Femur (tissue), 1 donor: ENCODE results near the gene LDB2.
"Not testable (repeated sequence)": the region's sequence is repeated elsewhere in the genome, so short reads cannot be mapped to it uniquely, and the experiment has no call there.

Experiments used
- DNase-seq: peaks from one replicate; pipeline ENCODE4 v3.0.0-alpha.2; 2017

LDB2 gene

GRCh38 chr4:16582526-16582925 lies 315.9 kb downstream of the LDB2 start:
- no peak for DNase-seq

DNA sequence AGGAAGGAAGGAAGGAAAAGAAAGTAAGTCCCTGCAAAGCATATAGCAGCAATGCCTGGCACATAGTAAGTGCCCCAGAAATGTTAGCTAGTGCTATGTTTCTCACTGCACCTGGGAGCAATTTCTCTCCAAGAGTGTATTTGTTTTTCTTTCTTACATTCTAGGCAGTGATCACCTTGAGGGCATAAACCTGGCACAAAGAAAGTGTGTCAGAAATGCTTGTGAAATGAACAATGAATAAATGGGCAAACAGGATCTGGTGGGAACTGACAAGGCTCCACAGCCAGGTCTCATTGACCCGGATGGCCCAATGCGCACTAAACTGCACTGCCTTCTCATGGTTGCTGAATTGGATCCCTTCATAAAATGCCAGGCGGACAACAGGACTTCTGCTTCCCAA lies 316.4 kb downstream of the LDB2 start:
- no peak for DNase-seq

GRCh38 chr4:16581117-16581516 lies 317.3 kb downstream of the LDB2 start:
- no peak for DNase-seq

GRCh38 chr4:16580514-16580913 lies 317.9 kb downstream of the LDB2 start:
- no peak for DNase-seq

DNA sequence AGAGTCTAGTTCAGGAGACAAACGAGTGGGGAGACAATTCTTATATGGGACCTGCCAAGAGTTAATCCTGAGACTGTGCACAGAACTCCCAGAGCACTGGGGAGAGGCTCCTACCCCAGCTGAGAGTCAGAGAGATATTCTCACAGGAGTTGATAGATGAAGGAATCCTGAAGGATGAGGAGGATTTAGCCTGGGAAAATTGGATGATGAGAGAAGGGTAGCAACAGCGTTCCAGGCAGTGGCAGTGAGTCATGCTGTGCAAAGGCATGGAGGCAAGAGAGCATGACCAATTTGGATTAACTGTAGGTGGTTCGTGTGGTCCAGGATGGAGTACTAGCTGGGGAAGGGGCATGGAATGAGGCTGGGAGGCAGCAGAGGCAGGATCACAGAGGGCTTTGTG lies 318.6 kb downstream of the LDB2 start:
- no peak for DNase-seq

- no peak for DNase-seq
Observed at GRCh38 chr4:16577177-16577576, 321.3 kb downstream of the LDB2 start.

DNA sequence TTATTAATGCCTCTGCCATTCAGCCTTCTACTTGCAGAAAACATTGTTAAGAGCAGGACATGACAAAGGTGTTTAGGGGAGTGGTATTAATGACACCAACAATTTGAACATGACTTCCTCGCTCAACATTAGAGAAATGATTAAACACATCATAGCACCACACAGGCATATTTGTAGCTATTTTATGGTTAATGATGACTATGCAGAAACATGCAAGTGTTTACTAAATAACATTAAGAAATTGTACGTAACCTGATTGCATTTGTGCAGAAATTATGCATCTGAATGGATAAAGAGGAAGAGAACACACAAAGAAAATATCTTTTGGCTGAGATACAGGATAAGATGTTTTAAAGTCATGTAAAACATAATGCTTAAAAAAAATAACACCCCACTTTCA lies 323.5 kb downstream of the LDB2 start:
- no peak for DNase-seq

GRCh38 chr4:16573739-16574138 lies 324.7 kb downstream of the LDB2 start:
- DNase-seq = peak; percentile 63

GRCh38 chr4:16573206-16573605 lies 325.2 kb downstream of the LDB2 start:
- no peak for DNase-seq

- no peak for DNase-seq
Observed at GRCh38 chr4:16572631-16573030, 325.8 kb downstream of the LDB2 start.

- DNase-seq = no peak
Observed at GRCh38 chr4:16572161-16572560, 326.3 kb downstream of the LDB2 start.

DNA sequence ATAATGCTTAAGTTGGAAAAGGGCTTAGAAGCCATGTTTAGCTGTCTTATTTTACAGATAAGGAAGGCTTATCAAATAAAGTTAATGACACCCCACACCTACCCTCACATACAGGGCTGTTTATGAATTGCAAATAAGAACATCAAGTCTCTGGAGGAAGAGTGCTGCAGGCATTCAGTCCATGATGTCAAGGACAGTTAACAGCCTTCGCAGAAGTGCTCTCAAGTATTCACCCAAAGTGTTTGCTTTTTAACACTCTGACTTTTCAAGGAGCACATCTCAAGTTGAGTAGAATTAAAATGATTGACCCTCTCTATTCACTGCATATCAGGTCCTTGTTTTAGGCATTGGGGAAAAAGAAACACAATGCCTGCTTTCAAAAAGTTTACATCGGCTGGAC lies 328.7 kb downstream of the LDB2 start:
- DNase-seq = no peak

DNA sequence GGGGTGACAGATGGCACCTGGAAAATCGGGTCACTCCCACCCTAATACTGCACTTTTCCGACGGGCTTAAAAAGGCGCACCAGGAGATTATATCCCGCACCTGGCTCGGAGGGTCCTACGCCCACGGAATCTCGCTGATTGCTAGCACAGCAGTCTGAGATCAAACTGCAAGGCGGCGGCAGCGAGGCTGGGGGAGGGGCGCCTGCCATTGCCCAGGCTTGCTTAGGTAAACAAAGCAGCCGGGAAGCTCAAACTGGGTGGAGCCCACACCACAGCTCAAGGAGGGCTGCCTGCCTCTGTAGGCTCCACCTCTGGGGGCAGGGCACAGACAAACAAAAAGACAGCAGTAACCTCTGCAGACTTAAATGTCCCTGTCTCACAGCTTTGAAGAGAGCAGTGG lies 341.1 kb downstream of the LDB2 start:
- not testable (repeated sequence) for DNase-seq

GRCh38 chr4:16555156-16555555 lies 343.3 kb downstream of the LDB2 start:
- DNase-seq = no peak

GRCh38 chr4:16550531-16550930 lies 347.9 kb downstream of the LDB2 start:
- no peak for DNase-seq

DNA sequence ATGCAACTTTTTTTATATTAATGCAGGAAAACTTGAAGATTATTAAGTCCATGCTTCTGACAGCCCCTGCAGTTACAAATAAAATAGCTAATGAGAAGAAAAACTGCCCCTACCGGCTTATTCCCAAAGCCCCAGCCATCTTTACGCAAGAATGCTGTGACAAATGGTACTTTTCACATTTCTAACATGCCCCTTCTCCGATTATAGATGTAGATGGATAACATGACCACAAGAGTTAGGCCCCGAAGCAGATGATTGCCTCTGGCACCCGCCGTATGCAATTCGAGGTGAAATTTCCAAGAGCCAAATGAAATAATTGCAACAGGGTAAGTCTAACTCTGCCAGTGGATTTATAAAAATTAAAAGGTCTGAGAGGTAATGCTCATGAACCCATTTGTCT lies 352.8 kb downstream of the LDB2 start:
- no peak for DNase-seq

DNA sequence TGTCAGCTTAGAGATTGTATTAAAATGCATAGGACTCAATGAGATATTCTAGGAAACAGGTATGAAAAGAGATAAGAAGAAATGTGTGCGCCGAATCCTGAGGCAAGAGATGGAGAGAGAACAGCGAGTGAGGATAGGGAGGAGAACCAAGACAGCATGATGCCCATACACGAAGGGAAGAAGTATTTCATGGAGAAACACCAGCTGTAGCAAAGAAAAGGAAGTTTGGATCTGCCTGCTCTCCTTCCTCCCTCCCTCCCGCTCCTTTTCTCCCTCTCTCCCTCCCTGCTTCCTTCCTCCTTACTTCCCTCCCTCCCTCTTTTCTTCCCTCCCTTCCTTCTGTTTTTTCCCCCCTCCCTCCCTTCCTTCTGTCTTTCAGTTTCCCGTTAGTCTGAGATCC lies 353.6 kb downstream of the LDB2 start:
- no peak for DNase-seq

GRCh38 chr4:16544251-16544721 lies 354.2 kb downstream of the LDB2 start:
- DNase-seq = no peak

DNA sequence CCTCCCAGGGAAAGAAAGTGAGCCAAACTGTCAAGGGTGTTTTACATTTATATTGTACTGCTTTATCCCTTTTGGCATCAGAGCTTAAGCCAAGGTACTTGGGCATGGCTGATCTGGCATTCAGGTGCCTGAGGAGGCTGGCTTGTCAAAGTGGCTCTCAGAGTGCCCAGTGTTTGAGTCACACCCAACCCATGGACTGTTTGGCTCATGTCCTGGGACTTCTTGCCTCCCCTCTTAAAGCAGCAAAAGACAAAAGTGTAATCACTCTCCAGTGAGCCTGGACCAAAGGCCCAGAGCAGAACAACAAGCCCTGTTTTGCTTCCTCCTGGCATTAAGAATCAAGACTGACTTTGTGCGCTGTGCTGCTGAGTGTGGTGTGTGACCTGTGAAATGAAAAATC lies 360.5 kb downstream of the LDB2 start:
- DNase-seq = no peak

- no peak for DNase-seq
Observed at GRCh38 chr4:16532240-16532970, 366.0 kb downstream of the LDB2 start.

- DNase-seq = no peak
Observed at GRCh38 chr4:16530688-16531635, 367.5 kb downstream of the LDB2 start.

DNA sequence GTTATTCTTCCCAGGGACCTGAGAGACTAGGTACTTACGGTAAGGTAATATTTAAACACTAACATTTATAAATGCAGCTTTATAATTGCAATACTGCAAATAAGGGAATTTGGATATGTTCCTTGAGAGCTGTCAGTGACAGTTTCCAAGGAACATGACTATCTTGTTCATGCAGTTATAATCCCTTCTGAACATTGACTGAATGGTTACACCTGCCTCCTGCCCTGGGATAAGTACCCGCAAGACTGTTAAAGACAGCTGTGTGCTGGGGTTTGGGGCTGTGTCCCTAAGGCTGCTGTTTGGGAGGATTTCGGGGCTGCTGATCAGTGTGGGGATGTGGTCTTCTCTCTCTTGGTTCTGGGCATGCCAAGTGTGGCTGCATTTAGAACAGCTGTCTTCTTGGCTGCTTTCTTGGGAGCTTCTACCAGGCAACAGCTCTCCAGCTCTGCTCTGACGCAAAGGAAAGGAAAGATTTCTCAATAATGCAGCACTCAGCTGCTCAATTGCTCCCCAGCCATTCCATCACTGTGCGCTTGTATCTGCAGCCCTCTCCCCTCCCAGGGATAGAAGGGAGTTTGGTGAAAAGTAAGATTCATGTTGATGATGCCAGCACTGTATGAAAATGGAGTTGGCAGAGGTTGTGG lies 373.4 kb downstream of the LDB2 start:
- peak; percentile 47 for DNase-seq

GRCh38 chr4:16524406-16524805 lies 374.0 kb downstream of the LDB2 start:
- DNase-seq = no peak

DNA sequence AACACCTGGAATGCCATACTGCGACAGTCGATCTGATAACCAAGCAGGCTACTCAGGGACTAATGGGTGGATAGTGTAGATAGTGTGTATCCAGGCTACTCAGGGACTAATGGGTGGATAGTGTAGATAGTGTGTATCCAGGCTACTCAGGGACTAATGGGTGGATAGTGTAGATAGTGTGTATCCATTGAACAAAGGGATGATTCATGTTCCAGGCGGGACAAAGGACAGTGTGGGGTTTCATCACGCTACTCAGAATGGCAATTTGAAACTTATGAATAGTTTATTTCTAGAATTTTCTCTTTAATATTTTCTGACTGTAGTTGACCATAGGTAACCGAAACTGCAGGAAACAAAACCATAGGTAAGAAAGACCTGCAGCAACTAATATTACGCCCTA lies 374.9 kb downstream of the LDB2 start:
- not testable (repeated sequence) for DNase-seq
